GM12801 (cell line): ENCODE data around the gene RAMACL.

Experiments
- TF ChIP-seq, protein P1 (sequence below): IDR thresholded peaks from one replicate; pipeline ENCODE4 v1.5.1; 2011; ENCODE audit warnings: control low read depth; ENCODE audit not compliant: insufficient read length; ENCODE audit errors: extremely low read depth

RAMACL gene

DNA sequence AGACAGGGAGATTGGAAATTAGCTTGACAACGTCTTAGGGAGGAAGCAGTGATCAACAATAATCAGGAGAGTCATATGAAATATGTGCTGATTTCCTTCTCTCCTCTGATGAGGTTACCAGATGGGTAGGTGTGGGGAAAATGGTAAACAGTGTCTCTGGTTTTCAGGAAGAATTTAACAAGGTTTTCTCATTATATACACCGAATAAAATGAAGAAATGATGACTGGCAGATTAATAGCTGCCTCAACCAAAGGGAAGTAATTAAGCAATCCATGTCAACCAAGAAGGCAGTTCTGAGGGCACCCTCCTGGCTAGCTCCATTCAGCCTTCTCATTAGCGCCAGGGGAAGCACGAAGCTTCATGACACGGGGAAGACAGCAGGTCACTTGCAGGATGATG is 12.7 kb upstream of the RAMACL start:
- TF ChIP-seq, protein P1, sequence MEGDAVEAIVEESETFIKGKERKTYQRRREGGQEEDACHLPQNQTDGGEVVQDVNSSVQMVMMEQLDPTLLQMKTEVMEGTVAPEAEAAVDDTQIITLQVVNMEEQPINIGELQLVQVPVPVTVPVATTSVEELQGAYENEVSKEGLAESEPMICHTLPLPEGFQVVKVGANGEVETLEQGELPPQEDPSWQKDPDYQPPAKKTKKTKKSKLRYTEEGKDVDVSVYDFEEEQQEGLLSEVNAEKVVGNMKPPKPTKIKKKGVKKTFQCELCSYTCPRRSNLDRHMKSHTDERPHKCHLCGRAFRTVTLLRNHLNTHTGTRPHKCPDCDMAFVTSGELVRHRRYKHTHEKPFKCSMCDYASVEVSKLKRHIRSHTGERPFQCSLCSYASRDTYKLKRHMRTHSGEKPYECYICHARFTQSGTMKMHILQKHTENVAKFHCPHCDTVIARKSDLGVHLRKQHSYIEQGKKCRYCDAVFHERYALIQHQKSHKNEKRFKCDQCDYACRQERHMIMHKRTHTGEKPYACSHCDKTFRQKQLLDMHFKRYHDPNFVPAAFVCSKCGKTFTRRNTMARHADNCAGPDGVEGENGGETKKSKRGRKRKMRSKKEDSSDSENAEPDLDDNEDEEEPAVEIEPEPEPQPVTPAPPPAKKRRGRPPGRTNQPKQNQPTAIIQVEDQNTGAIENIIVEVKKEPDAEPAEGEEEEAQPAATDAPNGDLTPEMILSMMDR = no peak

DNA sequence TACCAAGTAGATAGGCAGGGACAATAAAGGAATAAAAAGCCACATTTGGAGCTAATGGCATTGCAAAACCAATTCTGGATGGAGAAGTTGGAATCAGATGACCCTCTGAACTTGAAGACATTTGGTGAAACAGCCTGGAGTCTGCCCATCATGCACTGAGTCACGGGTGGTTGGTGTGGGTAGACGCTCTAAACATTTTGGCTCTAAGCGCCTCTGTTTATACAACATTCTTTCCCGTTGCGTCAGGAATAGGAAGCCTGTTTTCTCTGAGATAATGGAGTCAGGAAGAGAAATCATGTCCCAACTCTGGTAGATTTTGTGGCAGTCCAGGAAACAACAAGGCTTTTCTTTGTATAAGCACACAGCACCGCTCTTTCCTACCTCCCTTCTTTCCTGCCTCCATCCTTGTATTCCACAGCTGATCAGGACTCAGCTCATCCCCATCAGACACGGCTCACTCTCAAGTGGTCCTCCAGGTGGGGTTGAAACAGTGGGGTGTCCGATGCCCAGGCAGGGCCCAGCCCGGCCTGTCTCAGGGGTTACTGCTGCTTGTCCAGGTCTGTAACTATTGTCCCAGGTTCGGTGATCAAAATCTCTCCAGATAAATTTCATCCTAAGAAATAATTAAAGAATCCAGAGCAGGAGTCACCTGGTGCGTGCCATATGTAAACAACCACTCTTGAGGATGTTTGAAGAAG is 12.1 kb upstream of the RAMACL start:
- TF ChIP-seq, protein P1 = no peak

DNA sequence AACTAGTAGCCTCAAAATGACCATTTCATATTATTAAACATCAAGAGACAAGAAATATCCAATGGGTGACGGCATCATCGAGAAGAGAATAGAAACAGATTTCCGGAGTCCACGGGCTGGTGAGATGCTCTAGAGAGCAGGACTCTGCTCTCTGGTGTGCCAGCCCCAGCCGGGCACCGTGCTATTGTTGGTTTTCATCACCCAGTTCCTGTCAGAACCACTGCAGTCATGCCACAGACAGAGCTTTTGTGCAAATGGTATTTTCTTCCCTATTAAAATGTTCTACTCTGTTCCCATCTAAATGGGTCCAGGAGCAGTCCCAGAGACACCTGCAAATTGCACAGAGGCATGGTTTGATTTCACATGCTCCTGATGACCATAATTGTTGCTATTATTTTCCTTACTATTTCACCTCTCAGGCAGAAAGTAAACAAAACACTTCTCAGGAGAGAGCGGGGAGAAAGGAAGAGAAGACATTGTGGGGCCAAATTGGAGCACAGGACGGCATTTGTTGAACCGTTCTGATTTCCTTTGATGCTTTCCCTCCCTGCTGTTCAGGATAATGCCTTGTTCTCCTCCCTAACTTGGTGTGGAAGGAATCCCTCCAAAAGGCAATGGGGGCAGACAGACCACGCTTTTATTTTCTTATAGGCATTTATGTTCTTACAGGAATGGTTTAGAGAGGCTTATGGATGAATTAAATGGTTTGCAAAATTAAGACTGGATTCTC is 11.4 kb upstream of the RAMACL start:
- TF ChIP-seq, protein P1 = no peak

DNA sequence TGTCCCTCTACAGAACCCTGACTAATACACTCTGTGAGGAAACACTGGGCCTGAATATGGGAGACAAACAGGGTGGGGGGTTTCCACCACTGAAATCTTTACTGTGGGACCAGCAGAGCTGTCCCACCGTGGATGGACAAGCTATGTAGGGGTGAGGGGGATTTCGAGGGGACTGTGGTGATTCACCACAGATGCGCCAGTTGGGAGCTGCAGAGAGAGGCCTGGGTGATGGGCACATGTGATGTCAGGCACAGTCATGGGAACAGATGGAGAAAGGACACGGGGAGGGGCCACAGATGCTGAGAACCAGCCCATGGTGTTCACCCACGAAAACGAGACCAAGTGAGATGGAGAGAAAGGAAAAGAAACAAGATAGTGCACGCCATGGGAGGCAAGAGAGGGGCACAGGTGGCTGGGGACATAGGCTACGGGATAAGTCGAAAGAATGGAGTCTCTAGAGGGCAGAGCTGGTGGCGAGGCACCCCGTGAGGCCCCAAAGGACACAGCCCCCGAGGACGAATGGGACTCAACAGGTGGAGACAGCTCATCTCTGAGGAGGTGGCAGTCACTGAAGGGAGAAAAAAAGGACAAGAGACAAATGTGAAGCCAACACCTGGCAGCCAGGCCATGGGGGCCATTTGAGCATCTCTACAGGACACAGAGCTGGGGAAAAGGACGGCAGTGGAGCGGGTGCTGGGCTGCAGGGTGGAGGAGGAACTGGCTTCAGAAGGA is 10.5 kb upstream of the RAMACL start:
- TF ChIP-seq, protein P1 = no peak

DNA sequence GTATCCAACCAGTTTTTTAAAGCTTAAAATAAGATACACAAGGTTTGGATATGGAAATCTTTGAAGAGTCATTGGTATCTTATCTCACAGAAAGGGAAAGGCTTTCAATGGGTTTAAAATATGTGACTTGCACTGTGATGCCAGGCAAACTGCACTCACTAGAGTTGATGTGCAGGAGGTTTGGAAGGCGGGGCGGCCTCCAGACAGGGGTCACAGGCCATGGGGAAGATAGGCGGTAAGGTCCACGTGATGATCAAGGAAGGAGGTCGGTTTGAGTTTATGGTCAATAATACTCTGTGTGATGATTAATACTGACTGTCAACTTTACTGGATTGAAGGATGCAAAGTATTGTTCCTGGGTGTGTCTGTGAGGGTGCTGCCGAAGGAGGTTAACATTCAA is 9.5 kb upstream of the RAMACL start:
- TF ChIP-seq, protein P1 = no peak

DNA sequence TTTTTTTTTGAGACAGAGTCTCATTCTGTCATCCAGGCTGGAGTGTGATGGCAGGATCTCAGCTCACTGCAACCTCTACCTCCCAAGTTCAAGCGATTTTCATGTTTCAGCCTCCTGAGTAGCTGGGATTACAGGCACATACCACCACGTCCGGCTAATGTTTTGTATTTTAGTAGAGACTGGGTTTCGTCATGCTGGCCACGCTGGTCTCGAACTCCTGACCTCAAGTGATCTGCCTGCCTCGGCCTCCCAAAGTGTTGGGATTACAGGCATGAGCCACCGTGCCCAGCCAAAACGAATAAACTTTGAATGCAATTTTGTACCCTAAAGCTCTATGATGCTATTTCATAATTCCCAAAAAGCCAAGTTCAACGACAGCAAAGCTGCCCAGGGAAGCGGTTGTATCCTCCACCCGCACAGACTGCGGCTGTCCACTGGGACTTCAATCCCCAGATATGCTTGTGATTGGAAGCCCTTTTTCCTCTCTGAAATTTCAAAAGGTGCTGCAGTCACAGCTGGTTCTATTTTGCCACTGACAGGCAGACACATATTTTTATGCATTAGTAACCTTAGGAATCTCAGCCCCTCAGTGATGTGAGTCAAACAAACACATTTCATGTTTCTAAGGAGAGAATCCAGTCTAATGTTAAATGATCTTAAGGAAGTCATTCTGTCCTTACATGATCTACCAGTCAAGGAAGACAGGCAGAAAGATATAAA is 8.7 kb upstream of the RAMACL start:
- TF ChIP-seq, protein P1 = no peak

DNA sequence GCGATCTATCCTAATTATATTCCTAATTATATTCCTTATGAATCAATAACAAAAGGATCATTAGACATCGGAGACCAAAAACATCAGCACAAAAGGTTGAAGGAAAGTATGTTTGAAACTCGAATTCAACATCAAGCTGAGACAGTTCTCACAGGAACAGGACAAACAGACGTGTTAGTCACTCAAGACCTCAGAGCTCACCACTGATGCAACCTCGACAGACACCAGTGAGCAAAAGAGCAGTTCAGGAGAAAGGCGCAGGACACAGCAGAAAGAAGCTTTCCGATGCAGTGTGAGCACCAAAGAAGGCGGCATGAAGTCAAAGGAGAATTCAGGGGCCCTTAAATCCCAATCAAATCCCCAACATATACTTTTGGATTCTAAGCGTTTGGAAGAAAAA is 6.3 kb upstream of the RAMACL start:
- TF ChIP-seq, protein P1 = no peak
